Stimulated activated CD4-positive, alpha-beta T cell treated with anti-CD3 and anti-CD28 coated beads, Interleukin-1b, Interleukin-23, amount 100 ng/mL, for 24 hours (primary cell): ENCODE measurements around the gene C1orf21.
"Not testable (repeated sequence)": the region's sequence is repeated elsewhere in the genome, so short reads cannot be mapped to it uniquely, and the experiment has no call there.

Source experiments
- DNase-seq, 4 experiments: peaks; one replicate each; pipeline ENCODE4 v3.0.0-alpha.2; 2020; ENCODE audit warnings: low read depth in 4 of 4, low spot score in 1 of 4

C1orf21 gene

GRCh38 chr1:184596950-184597645, 210.3 kb downstream of the C1orf21 start:
- DNase-seq, result no peak

GRCh38 chr1:184597650-184598357, 211.0 kb downstream of the C1orf21 start:
- DNase-seq, result no peak

- no peak for DNase-seq
Measured at GRCh38 chr1:184598403-184599193, 211.8 kb downstream of the C1orf21 start.

GRCh38 chr1:184604152-184604900, 217.5 kb downstream of the C1orf21 start:
- DNase-seq, result no peak

GRCh38 chr1:184605941-184606340, 219.1 kb downstream of the C1orf21 start:
- no peak for DNase-seq

- no peak for DNase-seq
Measured at GRCh38 chr1:184606786-184607185, 220.0 kb downstream of the C1orf21 start.

GRCh38 chr1:184608581-184608980, 221.8 kb downstream of the C1orf21 start:
- DNase-seq, result no peak

- no peak for DNase-seq
Measured at GRCh38 chr1:184608990-184609389, 222.2 kb downstream of the C1orf21 start.

GRCh38 chr1:184610876-184611595, 224.2 kb downstream of the C1orf21 start:
- DNase-seq, result no peak

GRCh38 chr1:184612229-184612628, 225.4 kb downstream of the C1orf21 start:
- DNase-seq, result not testable (repeated sequence)

GRCh38 chr1:184614667-184615066, 227.8 kb downstream of the C1orf21 start:
- DNase-seq, result no peak

- DNase-seq, result no peak
Measured at GRCh38 chr1:184615301-184615700, 228.5 kb downstream of the C1orf21 start.

GRCh38 chr1:184616504-184616903, 229.7 kb downstream of the C1orf21 start:
- no peak for DNase-seq

GRCh38 chr1:184617433-184618029, 230.7 kb downstream of the C1orf21 start:
- no peak for DNase-seq

- no peak for DNase-seq
Measured at GRCh38 chr1:184618851-184619250, 232.0 kb downstream of the C1orf21 start.

- no peak for DNase-seq
Measured at GRCh38 chr1:184620469-184620868, 233.6 kb downstream of the C1orf21 start.

- DNase-seq, result no peak
Measured at GRCh38 chr1:184621260-184621659, 234.4 kb downstream of the C1orf21 start.

- no peak for DNase-seq
Measured at GRCh38 chr1:184622136-184622823, 235.5 kb downstream of the C1orf21 start.

- DNase-seq, result no peak
Measured at GRCh38 chr1:184623404-184623803, 236.6 kb downstream of the C1orf21 start.

- no peak for DNase-seq
Measured at GRCh38 chr1:184624051-184624450, 237.2 kb downstream of the C1orf21 start.
